Liver (tissue), 9 donors: ENCODE measurements around the gene MAPK4. TPM values are rescaled to one million over a fixed set of nuclear protein-coding genes. Genes with fewer than 3 reads are reported as not detected.

Experiments
- DNase-seq: peaks from one replicate; pipeline ENCODE4 v3.0.0-alpha.2; 2017; ENCODE audit warnings: low spot score
- H3K27ac ChIP-seq, 2 donors: one replicate each; pipeline ENCODE4 v1.7.0; 2013; ENCODE audit warnings: inconsistent platforms in 2 of 2, low read length in 2 of 2, control low read depth in 1 of 2, low read depth in 1 of 2, mild to moderate bottlenecking in 1 of 2
- H3K27me3 ChIP-seq, 4 donors: one replicate each; pipeline versions ENCODE4 v1.6.1 to v1.7.0; 2013; ENCODE audit warnings: low read length in 3 of 4, inconsistent platforms in 1 of 4, mild to moderate bottlenecking in 1 of 4, moderate library complexity in 1 of 4; ENCODE audit not compliant: control insufficient read depth in 4 of 4, insufficient read depth in 4 of 4
- H3K36me3 ChIP-seq, 4 donors: one replicate each; pipeline versions ENCODE4 v1.6.1 to v1.7.0; 2013; ENCODE audit warnings: low read length in 3 of 4, mild to moderate bottlenecking in 3 of 4, low read depth in 1 of 4, moderate library complexity in 1 of 4; ENCODE audit not compliant: control insufficient read depth in 4 of 4, insufficient read depth in 3 of 4
- H3K4me1 ChIP-seq, 4 donors: one replicate each; pipeline versions ENCODE4 v1.6.1 to v1.7.0; 2013; ENCODE audit warnings: low read length in 3 of 4, mild to moderate bottlenecking in 3 of 4, moderate library complexity in 1 of 4; ENCODE audit not compliant: control insufficient read depth in 4 of 4, insufficient read depth in 4 of 4
- H3K4me3 ChIP-seq, 3 donors: one replicate each; pipeline versions ENCODE4 v1.6.1 to v1.7.0; 2013; ENCODE audit warnings: low read length in 3 of 3, control low read depth in 1 of 3, low read depth in 1 of 3, mild to moderate bottlenecking in 1 of 3
- H3K9ac ChIP-seq, 2 donors: one replicate each; pipeline ENCODE4 v1.7.0; 2013; ENCODE audit warnings: low read length in 2 of 2, mild to moderate bottlenecking in 2 of 2, moderate library complexity in 2 of 2, control low read depth in 1 of 2, low read depth in 1 of 2
- H3K9me3 ChIP-seq, 4 donors: one replicate each; pipeline versions ENCODE4 v1.6.1 to v1.7.0; 2013; ENCODE audit warnings: low read length in 3 of 4; ENCODE audit not compliant: control insufficient read depth in 4 of 4
- EGR1 ChIP-seq, 2 donors: IDR thresholded peaks; 2 replicates each; pipeline ENCODE4 v1.6.1; 2016 to 2018; ENCODE audit warnings: antibody characterized with exemption in 2 of 2, low read depth in 2 of 2
- FOXA1 ChIP-seq: IDR thresholded peaks from 2 replicates; pipeline ENCODE4 v1.6.1; 2016; ENCODE audit warnings: antibody characterized with exemption
- GABPA ChIP-seq, 2 donors: IDR thresholded peaks in 1 of 2; conservative IDR thresholded peaks in 1 of 2; 2 replicates each; pipeline ENCODE4 v1.6.1; 2016; ENCODE audit warnings: antibody characterized with exemption in 2 of 2, mild to moderate bottlenecking in 1 of 2, moderate library complexity in 1 of 2
- HNF4A ChIP-seq, 2 donors: conservative IDR thresholded peaks; 2 replicates each; pipeline ENCODE4 v1.6.1; 2016; ENCODE audit warnings: antibody characterized with exemption in 2 of 2, mild to moderate bottlenecking in 2 of 2
- JUND ChIP-seq, 2 donors: IDR thresholded peaks; 2 replicates each; pipeline ENCODE4 v1.6.1; 2016; ENCODE audit warnings: antibody characterized with exemption in 2 of 2
- NR2F2 ChIP-seq: IDR thresholded peaks from 2 replicates; pipeline ENCODE4 v1.6.1; 2016; ENCODE audit warnings: antibody characterized with exemption
- RXRA ChIP-seq, 2 donors: IDR thresholded peaks; 2 replicates each; pipeline ENCODE4 v1.6.1; 2017 to 2018; ENCODE audit warnings: antibody characterized with exemption in 2 of 2, mild to moderate bottlenecking in 1 of 2
- SP1 ChIP-seq: IDR thresholded peaks from 2 replicates; pipeline ENCODE4 v1.6.1; 2018; ENCODE audit warnings: antibody characterized with exemption, mild to moderate bottlenecking
- WGBS: extraction: QIAGEN DNeasy Blood & Tissue Kit; methylation state at CpG from one replicate; pipeline ENCODE4 v1.1.7; 2013; 5-methylcytosine and 5-hydroxymethylcytosine counted together
- polyA plus RNA-seq, 2 donors: library from polyadenylated mRNA; stranded (reverse) in 1 of 2; unstranded in 1 of 2; fragments of 200-250 nt in 1 of 2; fragments of >200 nt in 1 of 2; fragmentation: Nextera tagmentation in 1 of 2; extraction: Ambion mirVana in 1 of 2; gene quantifications; one replicate each; pipeline versions ENCODE4 v1.2.1 to v1.2.3, GENCODE V29; 2013 to 2015
- total RNA-seq, 2 donors: library from RNA; depleted of rRNA; stranded (reverse); fragments of >200 nt; gene quantifications; one replicate each; pipeline ENCODE4 v1.2.3, GENCODE V29; 2014
- TF ChIP-seq, protein P1 (sequence below): IDR thresholded peaks from 2 replicates; pipeline ENCODE4 v1.6.1; 2016; ENCODE audit warnings: antibody characterized with exemption
- TF ChIP-seq, protein P2 (sequence below): IDR thresholded peaks from 2 replicates; pipeline ENCODE4 v1.6.1; 2016; ENCODE audit warnings: antibody characterized with exemption
- TF ChIP-seq, protein P3 (sequence below): IDR thresholded peaks from 2 replicates; pipeline ENCODE4 v1.6.1; 2016; ENCODE audit warnings: antibody characterized with exemption
- TF ChIP-seq, protein P4 (sequence below): IDR thresholded peaks from 2 replicates; pipeline ENCODE4 v1.6.1; 2016; ENCODE audit warnings: antibody characterized with exemption, mild to moderate bottlenecking
- TF ChIP-seq, protein P5 (sequence below): fragments of 150-350 bp; IDR thresholded peaks from 2 replicates; pipeline ENCODE4 v1.5.1; 2017; ENCODE audit warnings: improper control_type of control experiment, low read depth, low read length; ENCODE audit not compliant: missing input control
- donor health status: healthy.
- donor health status: healthy.
- donor health status: healthy.
- donor health status: healthy.
- donor health status: healthy.

Gene MAPK4
- total and polyA plus RNA-seq, 4 donors, result under 0.01 to 4.9 (median 1.5) TPM

DNA sequence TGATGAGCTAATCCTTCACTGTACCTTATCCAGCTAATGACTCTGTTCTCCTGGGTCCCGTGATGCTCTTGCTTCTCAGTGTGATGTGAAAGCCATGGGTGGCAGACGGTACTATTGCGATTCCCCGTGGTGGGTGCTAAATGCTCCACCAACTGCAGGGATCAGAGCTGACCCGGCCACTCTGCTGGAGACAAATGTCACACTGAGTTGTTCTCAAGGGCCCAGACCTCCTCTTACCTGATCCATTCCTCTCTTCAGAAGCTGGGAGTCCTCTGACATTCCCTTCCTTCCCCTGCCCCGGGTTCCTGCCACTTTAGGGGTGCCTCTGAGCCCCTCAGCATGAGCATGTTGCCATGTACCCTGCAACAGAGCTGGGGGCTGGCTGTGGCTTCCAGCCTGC is 105.1 kb downstream of the MAPK4 start:
- H3K27ac ChIP-seq, result no peak overlapping the region
- no peak for DNase-seq

DNA sequence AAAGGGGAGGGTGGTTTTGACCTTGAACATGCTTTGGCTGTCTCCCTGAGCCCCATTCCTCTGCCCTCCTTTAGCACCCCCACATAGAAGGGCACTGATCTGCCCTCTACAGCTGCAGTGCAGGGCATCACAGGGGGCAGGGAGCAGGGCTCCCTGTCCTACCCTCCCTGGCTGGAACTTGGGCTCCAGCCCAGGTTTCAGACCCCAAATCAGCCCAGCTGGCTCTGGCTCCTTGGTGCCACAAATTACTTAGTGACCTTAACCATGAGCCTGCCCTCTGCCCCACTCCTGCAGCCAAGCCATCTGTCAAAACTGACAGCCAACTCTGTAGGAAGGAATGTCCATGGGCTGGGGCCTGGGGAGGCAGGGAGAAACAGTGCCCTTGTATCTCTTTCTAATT is 105.6 kb downstream of the MAPK4 start:
- no peak overlapping the region for H3K9ac ChIP-seq
- peaks cover 0 to 7% (median 1%) of the 10 kb centered on the region in 4 donors for H3K9me3 ChIP-seq
- H3K4me3 ChIP-seq, result no peak overlapping the region
- H3K27me3 ChIP-seq, result no peaks in the 10 kb centered on the region
- no peaks in the 10 kb centered on the region for H3K36me3 ChIP-seq
- H3K27ac ChIP-seq, result no peak overlapping the region
- TF ChIP-seq GABPA (IDR thresholded peaks at IDR 0.05 in 1 of 2, conservative IDR thresholded peaks at IDR 0.05 in 1 of 2) (no peak), RXRA (IDR thresholded peaks at IDR 0.05) (no peak), SP1 (no peak), FOXA1 (no peak), JUND (IDR thresholded peaks at IDR 0.05) (no peak), NR2F2 (no peak)
- TF ChIP-seq, protein P1, sequence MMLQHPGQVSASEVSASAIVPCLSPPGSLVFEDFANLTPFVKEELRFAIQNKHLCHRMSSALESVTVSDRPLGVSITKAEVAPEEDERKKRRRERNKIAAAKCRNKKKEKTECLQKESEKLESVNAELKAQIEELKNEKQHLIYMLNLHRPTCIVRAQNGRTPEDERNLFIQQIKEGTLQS, result no peak
- TF ChIP-seq, protein P2, sequence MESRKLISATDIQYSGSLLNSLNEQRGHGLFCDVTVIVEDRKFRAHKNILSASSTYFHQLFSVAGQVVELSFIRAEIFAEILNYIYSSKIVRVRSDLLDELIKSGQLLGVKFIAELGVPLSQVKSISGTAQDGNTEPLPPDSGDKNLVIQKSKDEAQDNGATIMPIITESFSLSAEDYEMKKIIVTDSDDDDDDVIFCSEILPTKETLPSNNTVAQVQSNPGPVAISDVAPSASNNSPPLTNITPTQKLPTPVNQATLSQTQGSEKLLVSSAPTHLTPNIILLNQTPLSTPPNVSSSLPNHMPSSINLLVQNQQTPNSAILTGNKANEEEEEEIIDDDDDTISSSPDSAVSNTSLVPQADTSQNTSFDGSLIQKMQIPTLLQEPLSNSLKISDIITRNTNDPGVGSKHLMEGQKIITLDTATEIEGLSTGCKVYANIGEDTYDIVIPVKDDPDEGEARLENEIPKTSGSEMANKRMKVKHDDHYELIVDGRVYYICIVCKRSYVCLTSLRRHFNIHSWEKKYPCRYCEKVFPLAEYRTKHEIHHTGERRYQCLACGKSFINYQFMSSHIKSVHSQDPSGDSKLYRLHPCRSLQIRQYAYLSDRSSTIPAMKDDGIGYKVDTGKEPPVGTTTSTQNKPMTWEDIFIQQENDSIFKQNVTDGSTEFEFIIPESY, result no peak
- no peaks in the 10 kb centered on the region for H3K4me1 ChIP-seq
- DNase-seq, result no peak

More for the DNA sequence above, 105.1 kb downstream of the MAPK4 start:
- Histone ChIP-seq H3K9me3 (peaks cover 0 to 7% (median 1%) of the 10 kb centered on the region in 4 donors), H3K4me3 (no peak overlapping the region), H3K9ac (no peak overlapping the region), H3K36me3 (no peaks in the 10 kb centered on the region), H3K4me1 (no peaks in the 10 kb centered on the region), H3K27me3 (no peaks in the 10 kb centered on the region)
- 71% methylated on average over 6 of the region's 6 CpGs for WGBS
- no peak for TF ChIP-seq JUND (IDR thresholded peaks at IDR 0.05)
- TF ChIP-seq, protein P3, sequence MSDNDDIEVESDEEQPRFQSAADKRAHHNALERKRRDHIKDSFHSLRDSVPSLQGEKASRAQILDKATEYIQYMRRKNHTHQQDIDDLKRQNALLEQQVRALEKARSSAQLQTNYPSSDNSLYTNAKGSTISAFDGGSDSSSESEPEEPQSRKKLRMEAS, result no peak
- no peak for TF ChIP-seq FOXA1

DNA sequence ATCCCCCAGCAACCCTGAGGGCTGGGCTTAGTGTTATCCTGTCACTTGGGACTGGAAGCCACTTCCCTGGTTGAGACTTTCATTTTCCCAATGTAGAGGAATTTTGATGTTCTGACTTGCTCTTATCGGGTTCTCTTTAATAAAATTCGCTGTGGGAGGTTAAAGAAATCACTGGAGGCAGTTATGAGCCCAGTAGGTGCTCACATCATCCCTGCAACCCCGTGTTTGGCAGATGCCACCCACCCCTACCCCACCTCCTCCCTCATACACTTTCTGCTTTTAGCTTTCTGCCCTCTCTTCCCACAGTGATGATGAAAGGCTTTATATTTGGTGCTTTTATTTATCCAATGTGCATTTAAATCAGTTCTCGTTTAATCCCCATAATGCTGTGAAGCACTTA is 106.6 kb downstream of the MAPK4 start:
- Histone ChIP-seq H3K9me3 (peaks cover 0 to 7% (median 1%) of the 10 kb centered on the region in 4 donors), H3K27ac (no peak overlapping the region), H3K36me3 (no peaks in the 10 kb centered on the region), H3K27me3 (no peaks in the 10 kb centered on the region), H3K4me3 (no peak overlapping the region), H3K4me1 (no peaks in the 10 kb centered on the region), H3K9ac (no peak overlapping the region)
- no peak for DNase-seq
- TF ChIP-seq HNF4A (conservative IDR thresholded peaks at IDR 0.05), result no peak
- TF ChIP-seq, protein P4, sequence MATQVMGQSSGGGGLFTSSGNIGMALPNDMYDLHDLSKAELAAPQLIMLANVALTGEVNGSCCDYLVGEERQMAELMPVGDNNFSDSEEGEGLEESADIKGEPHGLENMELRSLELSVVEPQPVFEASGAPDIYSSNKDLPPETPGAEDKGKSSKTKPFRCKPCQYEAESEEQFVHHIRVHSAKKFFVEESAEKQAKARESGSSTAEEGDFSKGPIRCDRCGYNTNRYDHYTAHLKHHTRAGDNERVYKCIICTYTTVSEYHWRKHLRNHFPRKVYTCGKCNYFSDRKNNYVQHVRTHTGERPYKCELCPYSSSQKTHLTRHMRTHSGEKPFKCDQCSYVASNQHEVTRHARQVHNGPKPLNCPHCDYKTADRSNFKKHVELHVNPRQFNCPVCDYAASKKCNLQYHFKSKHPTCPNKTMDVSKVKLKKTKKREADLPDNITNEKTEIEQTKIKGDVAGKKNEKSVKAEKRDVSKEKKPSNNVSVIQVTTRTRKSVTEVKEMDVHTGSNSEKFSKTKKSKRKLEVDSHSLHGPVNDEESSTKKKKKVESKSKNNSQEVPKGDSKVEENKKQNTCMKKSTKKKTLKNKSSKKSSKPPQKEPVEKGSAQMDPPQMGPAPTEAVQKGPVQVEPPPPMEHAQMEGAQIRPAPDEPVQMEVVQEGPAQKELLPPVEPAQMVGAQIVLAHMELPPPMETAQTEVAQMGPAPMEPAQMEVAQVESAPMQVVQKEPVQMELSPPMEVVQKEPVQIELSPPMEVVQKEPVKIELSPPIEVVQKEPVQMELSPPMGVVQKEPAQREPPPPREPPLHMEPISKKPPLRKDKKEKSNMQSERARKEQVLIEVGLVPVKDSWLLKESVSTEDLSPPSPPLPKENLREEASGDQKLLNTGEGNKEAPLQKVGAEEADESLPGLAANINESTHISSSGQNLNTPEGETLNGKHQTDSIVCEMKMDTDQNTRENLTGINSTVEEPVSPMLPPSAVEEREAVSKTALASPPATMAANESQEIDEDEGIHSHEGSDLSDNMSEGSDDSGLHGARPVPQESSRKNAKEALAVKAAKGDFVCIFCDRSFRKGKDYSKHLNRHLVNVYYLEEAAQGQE, result no peak
- TF ChIP-seq, protein P5, sequence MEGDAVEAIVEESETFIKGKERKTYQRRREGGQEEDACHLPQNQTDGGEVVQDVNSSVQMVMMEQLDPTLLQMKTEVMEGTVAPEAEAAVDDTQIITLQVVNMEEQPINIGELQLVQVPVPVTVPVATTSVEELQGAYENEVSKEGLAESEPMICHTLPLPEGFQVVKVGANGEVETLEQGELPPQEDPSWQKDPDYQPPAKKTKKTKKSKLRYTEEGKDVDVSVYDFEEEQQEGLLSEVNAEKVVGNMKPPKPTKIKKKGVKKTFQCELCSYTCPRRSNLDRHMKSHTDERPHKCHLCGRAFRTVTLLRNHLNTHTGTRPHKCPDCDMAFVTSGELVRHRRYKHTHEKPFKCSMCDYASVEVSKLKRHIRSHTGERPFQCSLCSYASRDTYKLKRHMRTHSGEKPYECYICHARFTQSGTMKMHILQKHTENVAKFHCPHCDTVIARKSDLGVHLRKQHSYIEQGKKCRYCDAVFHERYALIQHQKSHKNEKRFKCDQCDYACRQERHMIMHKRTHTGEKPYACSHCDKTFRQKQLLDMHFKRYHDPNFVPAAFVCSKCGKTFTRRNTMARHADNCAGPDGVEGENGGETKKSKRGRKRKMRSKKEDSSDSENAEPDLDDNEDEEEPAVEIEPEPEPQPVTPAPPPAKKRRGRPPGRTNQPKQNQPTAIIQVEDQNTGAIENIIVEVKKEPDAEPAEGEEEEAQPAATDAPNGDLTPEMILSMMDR, result no peak
- no peak for TF ChIP-seq EGR1 (IDR thresholded peaks at IDR 0.05; ENCODE audit: low read depth in 2 of 2)
- WGBS, result 81% methylated on average over 4 of the region's 4 CpGs
